ENCODE measurements around the gene PRPF40A.
"Not testable (repeated sequence)": the region's sequence is repeated elsewhere in the genome, so short reads cannot be mapped to it uniquely, and the experiment has no call there.

Gene PRPF40A

GRCh38 chr2:152723918-152724317 lies 6.7 kb upstream of the PRPF40A start:
- no peak for DNase-seq (ENCODE audit: low spot score)
- TF ChIP-seq, protein P1, sequence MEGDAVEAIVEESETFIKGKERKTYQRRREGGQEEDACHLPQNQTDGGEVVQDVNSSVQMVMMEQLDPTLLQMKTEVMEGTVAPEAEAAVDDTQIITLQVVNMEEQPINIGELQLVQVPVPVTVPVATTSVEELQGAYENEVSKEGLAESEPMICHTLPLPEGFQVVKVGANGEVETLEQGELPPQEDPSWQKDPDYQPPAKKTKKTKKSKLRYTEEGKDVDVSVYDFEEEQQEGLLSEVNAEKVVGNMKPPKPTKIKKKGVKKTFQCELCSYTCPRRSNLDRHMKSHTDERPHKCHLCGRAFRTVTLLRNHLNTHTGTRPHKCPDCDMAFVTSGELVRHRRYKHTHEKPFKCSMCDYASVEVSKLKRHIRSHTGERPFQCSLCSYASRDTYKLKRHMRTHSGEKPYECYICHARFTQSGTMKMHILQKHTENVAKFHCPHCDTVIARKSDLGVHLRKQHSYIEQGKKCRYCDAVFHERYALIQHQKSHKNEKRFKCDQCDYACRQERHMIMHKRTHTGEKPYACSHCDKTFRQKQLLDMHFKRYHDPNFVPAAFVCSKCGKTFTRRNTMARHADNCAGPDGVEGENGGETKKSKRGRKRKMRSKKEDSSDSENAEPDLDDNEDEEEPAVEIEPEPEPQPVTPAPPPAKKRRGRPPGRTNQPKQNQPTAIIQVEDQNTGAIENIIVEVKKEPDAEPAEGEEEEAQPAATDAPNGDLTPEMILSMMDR (IDR thresholded peaks at IDR 0.05; ENCODE audit: extremely low read depth, missing control alignments), result no peak

DNA sequence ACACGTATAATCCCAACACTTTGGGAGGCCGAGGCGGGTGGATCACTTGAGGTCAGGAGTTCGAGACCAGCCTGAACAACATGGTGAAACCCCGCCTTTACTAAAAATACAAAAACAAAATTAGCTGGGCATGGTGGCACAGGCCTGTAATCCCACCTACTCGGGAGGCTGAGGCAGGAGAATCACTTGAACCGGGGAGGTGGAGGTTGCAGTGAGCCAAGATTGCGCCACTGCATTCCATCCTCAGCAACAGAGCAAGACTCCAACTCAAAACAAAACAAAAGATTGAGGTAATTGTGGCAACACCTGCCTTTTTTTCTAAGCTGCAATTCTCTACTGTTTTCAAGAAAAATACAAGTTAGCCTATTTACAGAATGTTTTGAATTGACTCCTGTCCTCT lies 5.4 kb upstream of the PRPF40A start:
- DNase-seq (ENCODE audit: low spot score), result not testable (repeated sequence)

DNA sequence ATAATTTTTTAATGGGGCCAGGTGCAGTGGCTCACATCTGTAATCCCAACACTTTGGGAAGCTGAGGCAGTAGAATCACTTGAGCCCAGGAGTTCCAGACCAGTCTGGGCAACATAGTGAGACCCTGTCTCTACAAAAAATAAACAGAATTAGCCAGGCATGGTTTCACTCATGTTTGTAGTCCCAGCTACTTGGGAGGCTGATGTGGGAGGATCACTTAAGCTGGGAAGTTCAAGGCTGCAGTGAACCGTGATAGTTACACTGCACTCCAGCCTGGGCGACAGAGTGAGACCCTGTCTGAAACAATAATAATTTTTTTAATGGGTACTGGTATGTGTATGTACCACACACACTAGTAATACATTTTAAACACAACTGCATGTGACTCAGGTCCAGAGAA lies 3.5 kb upstream of the PRPF40A start:
- DNase-seq (ENCODE audit: low spot score), result no peak
- TF ChIP-seq, protein P1 (IDR thresholded peaks at IDR 0.05; ENCODE audit: extremely low read depth, missing control alignments), result no peak

- DNase-seq (ENCODE audit: low spot score), result peak; percentile 17
- TF ChIP-seq, protein P1 (IDR thresholded peaks at IDR 0.05; ENCODE audit: extremely low read depth, missing control alignments), result no peak
Measured at GRCh38 chr2:152718909-152719645, 1.8 kb upstream of the PRPF40A start.

DNA sequence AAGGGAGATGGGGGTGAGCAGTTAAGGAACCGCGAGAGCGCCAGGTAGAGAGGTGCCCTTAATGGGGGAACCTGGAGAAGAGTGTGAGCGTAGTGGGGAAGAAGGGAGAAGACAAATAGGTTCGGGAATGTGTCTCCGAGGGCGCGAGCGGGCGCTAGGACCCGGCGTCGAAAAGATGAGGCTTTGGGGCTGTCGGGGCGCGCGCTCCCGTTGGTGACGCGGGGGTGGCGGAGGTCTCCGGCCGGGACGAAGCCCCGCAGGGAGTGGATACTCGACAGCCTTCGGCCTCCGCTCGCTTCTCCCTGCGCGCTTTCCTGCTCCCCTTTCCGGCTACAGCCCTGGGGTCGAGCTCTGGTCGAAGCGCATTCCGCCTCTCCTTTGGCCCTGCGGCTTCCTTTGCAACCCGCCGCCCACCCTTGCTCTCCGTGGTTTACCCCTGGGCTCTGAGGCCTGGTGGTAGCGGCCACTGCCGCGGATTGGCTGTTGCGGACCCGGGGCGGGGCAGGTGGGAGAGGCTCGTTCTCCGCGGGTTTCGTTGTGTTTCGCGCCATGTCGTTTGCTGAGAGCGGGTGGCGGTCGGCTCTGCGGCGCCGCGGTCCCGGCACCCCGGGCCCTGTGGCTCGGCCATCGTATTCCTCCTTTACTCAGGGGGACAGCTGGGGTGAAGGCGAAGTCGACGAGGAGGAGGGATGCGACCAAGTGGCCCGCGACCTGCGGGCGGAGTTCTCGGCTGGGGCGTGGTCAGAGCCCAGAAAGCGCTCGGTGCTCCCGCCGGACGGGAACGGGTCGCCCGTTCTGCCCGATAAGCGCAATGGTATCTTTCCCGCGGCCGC lies 1.0 kb upstream of the PRPF40A start, which contains the start of gene ARL6IP6:
Gene ARL6IP6, plus strand, starts transcription at position 545 of the 833 bp plus-strand sequence. Its CDS starts 5 bp downstream, at position 550.
- DNase-seq (ENCODE audit: low spot score), result peak; percentile 85

DNA sequence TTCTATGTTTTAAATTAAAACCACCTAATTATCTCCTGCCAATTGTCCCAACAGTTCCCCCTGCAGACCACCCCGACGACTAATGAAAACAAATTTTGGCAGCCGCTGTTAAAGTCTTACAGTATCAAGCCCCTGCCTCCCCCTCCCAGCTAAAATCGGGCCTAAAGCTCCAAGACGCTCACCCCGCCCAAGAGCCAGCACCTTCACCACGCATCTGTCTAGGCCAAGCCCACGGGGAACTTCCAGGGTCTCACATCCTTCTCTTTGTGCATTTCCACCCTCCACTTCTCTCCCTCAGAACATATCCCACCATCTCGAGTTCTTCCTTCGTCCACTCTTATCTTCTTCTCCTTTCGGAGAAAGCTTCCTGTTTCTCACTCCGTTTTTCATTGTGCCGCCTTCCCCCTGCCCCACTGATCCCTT lies 445 bp downstream of the PRPF40A start:
- peak; percentile 19 for DNase-seq (ENCODE audit: low spot score)
- TF ChIP-seq, protein P1 (IDR thresholded peaks at IDR 0.05; ENCODE audit: extremely low read depth, missing control alignments), result no peak

More for the DNA sequence above, 1.0 kb upstream of the PRPF40A start, which contains the start of gene ARL6IP6:
- TF ChIP-seq, protein P1 (IDR thresholded peaks at IDR 0.05; ENCODE audit: extremely low read depth, missing control alignments), result no peak

GRCh38 chr2:152715854-152716428 lies 1.3 kb downstream of the PRPF40A start:
- DNase-seq (ENCODE audit: low spot score), result no peak
- TF ChIP-seq, protein P1 (IDR thresholded peaks at IDR 0.05; ENCODE audit: extremely low read depth, missing control alignments), result peak; percentile 63
